ENCODE results near the gene PPP2R1B. TPM values are rescaled to one million over a fixed set of nuclear protein-coding genes. Genes with fewer than 3 reads are reported as not detected.

PPP2R1B gene
- total RNA-seq, 1 donor from 2014 or later, result 7.4 TPM

Other genes starting within 250 kb of the PPP2R1B start
- 3.8 TPM for gene LAYN, start 225.7 kb downstream of the PPP2R1B start, total RNA-seq
- 17.8 TPM for gene SIK2, start 163.9 kb downstream of the PPP2R1B start, total RNA-seq
- 15.2 TPM for gene ALG9, start 105.2 kb upstream of the PPP2R1B start, total RNA-seq
- 1.3 TPM for gene FDXACB1, start 112.8 kb upstream of the PPP2R1B start, total RNA-seq
- gene CFAP68, start 113.2 kb upstream of the PPP2R1B start, total RNA-seq, result 26.1 TPM
- 6,681 TPM for gene CRYAB, start 145.4 kb upstream of the PPP2R1B start, total RNA-seq
- gene HSPB2, start 146.3 kb upstream of the PPP2R1B start, total RNA-seq, result 37.0 TPM
- gene C11orf52, start 152.5 kb upstream of the PPP2R1B start, total RNA-seq, result 1.0 TPM
- gene DIXDC1, start 171.0 kb upstream of the PPP2R1B start, total RNA-seq, result 19.6 TPM

Measured in left ventricle myocardium superior (tissue), 1 donor.